ENCODE results near the gene LMX1B. TPM values are rescaled to one million over a fixed set of nuclear protein-coding genes. Genes with fewer than 3 reads are reported as not detected.

LMX1B gene
- total RNA-seq, 4 donors from 2014 or later = 3.2 to 6.9 (median 4.6) TPM

DNA sequence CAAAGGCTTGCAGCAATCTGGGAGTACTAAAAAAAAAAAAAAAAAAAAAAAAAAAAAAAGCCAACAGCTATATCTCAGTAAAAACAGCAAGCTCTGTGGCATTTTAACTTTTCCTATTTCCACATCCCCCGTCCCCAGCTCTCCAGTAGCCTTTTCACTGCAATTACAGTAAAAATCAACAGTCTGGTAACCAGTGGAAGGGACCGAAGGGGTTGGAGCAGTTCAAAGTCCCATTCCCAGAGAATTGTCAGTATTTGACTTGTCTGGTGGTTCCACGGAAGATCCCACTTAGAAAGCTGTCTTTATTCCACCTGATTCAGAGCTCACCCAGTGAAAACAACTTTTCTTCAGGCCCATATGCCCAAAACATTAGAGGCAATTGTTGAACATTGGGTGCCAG, 119.3 kb downstream of the LMX1B start:
- no peak for TF ChIP-seq POLR2A (IDR thresholded peaks at IDR 0.05)
- TF ChIP-seq, protein P1, sequence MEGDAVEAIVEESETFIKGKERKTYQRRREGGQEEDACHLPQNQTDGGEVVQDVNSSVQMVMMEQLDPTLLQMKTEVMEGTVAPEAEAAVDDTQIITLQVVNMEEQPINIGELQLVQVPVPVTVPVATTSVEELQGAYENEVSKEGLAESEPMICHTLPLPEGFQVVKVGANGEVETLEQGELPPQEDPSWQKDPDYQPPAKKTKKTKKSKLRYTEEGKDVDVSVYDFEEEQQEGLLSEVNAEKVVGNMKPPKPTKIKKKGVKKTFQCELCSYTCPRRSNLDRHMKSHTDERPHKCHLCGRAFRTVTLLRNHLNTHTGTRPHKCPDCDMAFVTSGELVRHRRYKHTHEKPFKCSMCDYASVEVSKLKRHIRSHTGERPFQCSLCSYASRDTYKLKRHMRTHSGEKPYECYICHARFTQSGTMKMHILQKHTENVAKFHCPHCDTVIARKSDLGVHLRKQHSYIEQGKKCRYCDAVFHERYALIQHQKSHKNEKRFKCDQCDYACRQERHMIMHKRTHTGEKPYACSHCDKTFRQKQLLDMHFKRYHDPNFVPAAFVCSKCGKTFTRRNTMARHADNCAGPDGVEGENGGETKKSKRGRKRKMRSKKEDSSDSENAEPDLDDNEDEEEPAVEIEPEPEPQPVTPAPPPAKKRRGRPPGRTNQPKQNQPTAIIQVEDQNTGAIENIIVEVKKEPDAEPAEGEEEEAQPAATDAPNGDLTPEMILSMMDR (IDR thresholded peaks at IDR 0.05) = no peak
- intact Hi-C loops (cut with DNase I; ENCODE audit: low total_unique reads) = no loop called here
- no peak overlapping the region for H3K4me3 ChIP-seq (ENCODE audit: low read depth, poor library complexity, severe bottlenecking)
- 82 to 92% methylated on average over 3 of the region's 3 CpGs for WGBS, 2 donors
- peak in 1 of 2 donors; percentile 17 for DNase-seq (ENCODE audit: low spot score in 2 of 2)

- intact Hi-C loops (cut with DNase I; ENCODE audit: low total_unique reads) = no loop called here
Measured at GRCh38 chr9:126734877-126735276, 121.1 kb downstream of the LMX1B start.

DNA sequence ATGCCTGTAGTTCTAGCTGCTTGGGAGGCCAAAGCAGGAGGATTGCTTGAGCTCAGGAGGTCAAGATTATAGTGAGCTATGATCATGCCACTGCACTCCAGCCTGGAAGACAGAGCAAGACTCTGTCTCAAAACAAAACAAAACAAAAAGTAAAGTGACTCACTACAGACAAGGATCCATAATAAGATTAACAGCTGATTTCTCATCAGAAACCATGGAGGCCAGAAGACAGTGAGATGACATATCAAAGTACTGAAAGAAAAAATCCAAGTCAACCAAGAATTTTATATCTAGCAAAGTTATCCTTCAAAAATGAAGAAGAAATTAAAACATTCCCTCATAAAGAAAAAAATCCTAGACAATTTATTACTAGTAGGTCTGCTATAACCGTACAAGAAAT, 121.8 kb downstream of the LMX1B start:
- intact Hi-C loops (cut with DNase I; ENCODE audit: low total_unique reads) = no loop called here
- no peak overlapping the region for H3K4me3 ChIP-seq (ENCODE audit: low read depth, poor library complexity, severe bottlenecking)
- no peak for TF ChIP-seq POLR2A (IDR thresholded peaks at IDR 0.05)
- TF ChIP-seq, protein P1 (IDR thresholded peaks at IDR 0.05) = no peak
- DNase-seq (ENCODE audit: low spot score in 2 of 2) = no peak
- 93 to 98% methylated on average over 1 of the region's 1 CpG for WGBS, 2 donors

More at GRCh38 chr9:126734877-126735276, 121.1 kb downstream of the LMX1B start:
- no peak for TF ChIP-seq POLR2A (IDR thresholded peaks at IDR 0.05)
- TF ChIP-seq, protein P1 (IDR thresholded peaks at IDR 0.05) = no peak
- no peak for DNase-seq (ENCODE audit: low spot score in 2 of 2)
- WGBS, 2 donors = 79 to 89% methylated on average over 2 of the region's 2 CpGs
- no peak overlapping the region for H3K4me3 ChIP-seq (ENCODE audit: low read depth, poor library complexity, severe bottlenecking)

DNA sequence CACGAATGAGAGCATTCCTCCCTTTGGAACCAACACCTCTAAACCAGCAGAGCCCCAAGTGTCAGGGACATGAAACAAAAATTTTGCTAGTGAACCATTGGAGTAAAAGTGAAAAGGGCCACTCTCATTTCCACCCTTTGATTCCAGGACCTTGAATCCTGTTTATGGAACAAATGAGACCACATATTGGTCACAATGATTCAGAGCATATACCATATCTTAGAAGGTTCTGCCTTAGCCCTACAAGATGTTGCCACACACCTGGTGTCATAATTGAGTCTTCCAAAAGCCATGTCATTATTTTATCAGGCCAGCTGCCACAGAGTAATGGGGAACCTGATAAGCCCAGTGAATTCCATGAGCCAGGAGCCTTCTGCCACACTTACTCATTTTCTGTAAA, 124.8 kb downstream of the LMX1B start:
- DNase-seq (ENCODE audit: low spot score in 2 of 2) = no peak
- no peak overlapping the region for H3K4me3 ChIP-seq (ENCODE audit: low read depth, poor library complexity, severe bottlenecking)
- intact Hi-C loops (cut with DNase I; ENCODE audit: low total_unique reads) = no loop called here
- WGBS, 2 donors = 65 to 73% methylated on average over 1 of the region's 1 CpG
- no peak for TF ChIP-seq POLR2A (IDR thresholded peaks at IDR 0.05)
- TF ChIP-seq, protein P1 (IDR thresholded peaks at IDR 0.05) = no peak

DNA sequence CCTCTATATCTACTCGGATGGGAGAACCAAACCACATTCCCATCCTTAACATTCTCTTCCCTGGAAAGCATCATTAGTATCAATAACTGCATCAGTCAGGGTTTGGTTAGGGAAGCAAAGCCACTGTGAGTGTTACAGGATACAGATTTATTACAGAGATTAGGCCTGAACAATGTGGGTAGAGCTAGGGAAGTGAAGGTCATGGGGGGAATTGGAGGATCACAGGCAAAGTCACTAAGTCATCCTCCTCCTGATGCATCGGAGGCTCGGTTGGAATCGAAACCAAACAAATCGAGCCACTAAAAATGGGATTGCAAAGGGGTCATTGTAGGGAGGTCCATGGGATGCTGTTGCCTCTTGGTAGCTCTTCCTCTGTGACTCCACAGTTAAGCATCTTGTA, 129.3 kb downstream of the LMX1B start:
- 74 to 77% methylated on average over 5 of the region's 5 CpGs for WGBS, 2 donors
- intact Hi-C loops (cut with DNase I; ENCODE audit: low total_unique reads) = no loop called here

More for the DNA sequence above, 129.3 kb downstream of the LMX1B start:
- TF ChIP-seq POLR2A (IDR thresholded peaks at IDR 0.05) = no peak
- TF ChIP-seq, protein P1 (IDR thresholded peaks at IDR 0.05) = no peak
- no peak overlapping the region for H3K4me3 ChIP-seq (ENCODE audit: low read depth, poor library complexity, severe bottlenecking)
- DNase-seq (ENCODE audit: low spot score in 2 of 2) = peak in 1 of 2 donors; percentile 56

All from lower leg skin (tissue), 4 donors.